HG03439 (cell line): ENCODE results near the gene CFAP73.

ENCODE experiments used
- ATAC-seq: cut with Tn5 transposase; IDR thresholded peaks from one replicate; pipeline ENCODE4 v1.9.1; 2021; ENCODE audit warnings: mild to moderate bottlenecking, moderate library complexity; ENCODE audit not compliant: unreplicated experiment

The CFAP73 gene

GRCh38 chr12:113119980-113120669, 29.4 kb upstream of the CFAP73 start:
- no peak for ATAC-seq

- no peak for ATAC-seq
Measured at GRCh38 chr12:113120670-113121370, 28.7 kb upstream of the CFAP73 start.

GRCh38 chr12:113127791-113128199, 21.7 kb upstream of the CFAP73 start:
- no peak for ATAC-seq

- ATAC-seq = no peak
Measured at GRCh38 chr12:113128802-113129663, 20.5 kb upstream of the CFAP73 start.

- no peak for ATAC-seq
Measured at GRCh38 chr12:113129664-113130456, 19.7 kb upstream of the CFAP73 start.

- ATAC-seq = no peak
Measured at GRCh38 chr12:113130457-113131135, 18.9 kb upstream of the CFAP73 start.

- no peak for ATAC-seq
Measured at GRCh38 chr12:113131556-113131955, 18.0 kb upstream of the CFAP73 start.

GRCh38 chr12:113133036-113133435, 16.5 kb upstream of the CFAP73 start:
- no peak for ATAC-seq

GRCh38 chr12:113133666-113134065, 15.9 kb upstream of the CFAP73 start:
- ATAC-seq = no peak

- no peak for ATAC-seq
Measured at GRCh38 chr12:113134071-113134470, 15.5 kb upstream of the CFAP73 start.

GRCh38 chr12:113134521-113134951, 15.0 kb upstream of the CFAP73 start:
- no peak for ATAC-seq

- peak; percentile 58 for ATAC-seq
Measured at GRCh38 chr12:113135178-113136127, 14.1 kb upstream of the CFAP73 start, which contains the start of gene RASAL1. TSS of gene RASAL1 (minus strand) at chr12:113135761. CDS start at chr12:113135462, 299 bp downstream.

- ATAC-seq = no peak
Measured at GRCh38 chr12:113136128-113136989, 13.2 kb upstream of the CFAP73 start.

- ATAC-seq = no peak
Measured at GRCh38 chr12:113136990-113137511, 12.5 kb upstream of the CFAP73 start.

GRCh38 chr12:113137861-113138783, 11.4 kb upstream of the CFAP73 start:
- no peak for ATAC-seq

GRCh38 chr12:113138826-113139225, 10.7 kb upstream of the CFAP73 start:
- ATAC-seq = no peak

GRCh38 chr12:113140706-113141105, 8.8 kb upstream of the CFAP73 start:
- no peak for ATAC-seq
